Gastroesophageal sphincter (tissue), 4 donors: ENCODE data around the gene NFATC4. TPM values are rescaled to one million over a fixed set of nuclear protein-coding genes. Genes with fewer than 3 reads are reported as not detected.

Experiments used
- ATAC-seq: fragments of 150-250 bp; one replicate; pipeline ENCODE4 v1.9.1; 2016; ENCODE audit warnings: mild to moderate bottlenecking, moderate library complexity
- H3K27ac ChIP-seq, 4 donors: fragments of 200-600 bp; sonication (generic) in 3 of 4; 1 replicate in 3 of 4; 2 replicates in 1 of 4; pipeline ENCODE4 v1.5.1; 2016 to 2019
- H3K27me3 ChIP-seq: fragments of 200-600 bp; sonication (generic); one replicate; pipeline ENCODE4 v1.5.1; 2019
- H3K36me3 ChIP-seq, 2 donors: fragments of 200-600 bp; sonication (generic); one replicate each; pipeline ENCODE4 v1.5.1; 2019; ENCODE audit warnings: control low read depth in 1 of 2
- H3K4me1 ChIP-seq, 3 donors: fragments of 200-600 bp; sonication (generic); 1 replicate in 2 of 3; 2 replicates in 1 of 3; pipeline ENCODE4 v1.5.1; 2016 to 2019; ENCODE audit warnings: control low read depth in 2 of 3
- H3K4me3 ChIP-seq, 2 donors: fragments of 200-600 bp; sonication (generic); one replicate each; pipeline ENCODE4 v1.5.1; 2019; ENCODE audit warnings: mild to moderate bottlenecking in 1 of 2, moderate library complexity in 1 of 2
- H3K9me3 ChIP-seq, 3 donors: fragments of 200-600 bp; sonication (generic); one replicate each; pipeline ENCODE4 v1.5.1; 2017 to 2019; ENCODE audit warnings: control low read depth in 2 of 3
- EP300 ChIP-seq: sonication (generic); formaldehyde crosslinking; IDR thresholded peaks from one replicate; pipeline ENCODE4 v1.6.1; 2017; ENCODE audit warnings: antibody characterized with exemption, mild to moderate bottlenecking
- POLR2A ChIP-seq, 2 donors: fragments of 450-650 bp; IDR thresholded peaks; one replicate each; pipeline ENCODE4 v1.6.1; 2017; ENCODE audit warnings: antibody characterized with exemption in 2 of 2, mild to moderate bottlenecking in 2 of 2, moderate library complexity in 1 of 2
- POLR2AphosphoS5 ChIP-seq: sonication (generic); formaldehyde crosslinking; IDR thresholded peaks from one replicate; pipeline ENCODE4 v1.6.1; 2017; ENCODE audit warnings: antibody characterized with exemption
- WGBS, 2 donors: methylation state at CpG; one replicate each; pipeline ENCODE4 v1.1.5; 2018; ENCODE audit warnings: low coverage in 1 of 2; 5-methylcytosine and 5-hydroxymethylcytosine counted together
- total RNA-seq, 4 donors: library from RNA; depleted of rRNA; stranded (reverse); fragments of >200 nt; gene quantifications; one replicate each; pipeline ENCODE4 v1.1.0, GENCODE V29; 2016
- TF ChIP-seq, protein P1 (sequence below), 4 experiments: fragments of 200-600 bp in 2 of 4; fragments of 450-650 bp in 2 of 4; sonication (generic) in 1 of 4; IDR thresholded peaks; one replicate each; pipeline ENCODE4 v1.5.1; 2017 to 2019; ENCODE audit warnings: antibody characterized with exemption in 4 of 4, mild to moderate bottlenecking in 2 of 4, moderate library complexity in 2 of 4

NFATC4 gene
- total RNA-seq, 4 donors from 2014 or later = 33.5 to 63.5 (median 57.9) TPM

DNA sequence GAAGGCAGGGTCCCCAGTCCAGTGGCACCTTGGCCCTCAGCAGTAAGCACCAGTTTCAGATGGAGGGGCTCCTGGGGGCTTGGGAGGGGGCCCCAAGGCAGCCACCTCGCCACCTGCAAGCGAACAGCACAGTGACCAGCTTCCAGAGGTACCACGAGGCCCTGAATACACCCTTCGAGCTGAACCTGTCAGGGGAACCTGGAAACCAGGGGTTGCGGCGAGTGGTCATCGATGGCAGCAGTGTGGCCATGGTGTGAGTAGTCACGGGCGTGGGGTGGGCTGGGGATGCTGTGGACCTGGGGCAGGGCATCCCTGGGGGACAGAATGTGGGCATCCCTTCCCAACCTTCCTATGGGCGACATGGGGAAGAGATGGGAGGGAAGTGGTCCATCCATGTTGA lies 42.0 kb downstream of the NFATC4 start:
- no peaks in the 10 kb centered on the region for H3K27me3 ChIP-seq
- H3K4me3 ChIP-seq = no peak overlapping the region
- H3K36me3 ChIP-seq = peaks cover 0 to 87% of the 10 kb centered on the region in 2 donors
- no peaks in the 10 kb centered on the region for H3K4me1 ChIP-seq
- H3K9me3 ChIP-seq = no peaks in the 10 kb centered on the region
- no peak for ATAC-seq
- WGBS, 2 donors = 91% methylated on average over 7 of the region's 10 CpGs; no CpG with 5 or more reads in 1 of the 2 donors
- H3K27ac ChIP-seq = no peak overlapping the region
- TF ChIP-seq, protein P1, sequence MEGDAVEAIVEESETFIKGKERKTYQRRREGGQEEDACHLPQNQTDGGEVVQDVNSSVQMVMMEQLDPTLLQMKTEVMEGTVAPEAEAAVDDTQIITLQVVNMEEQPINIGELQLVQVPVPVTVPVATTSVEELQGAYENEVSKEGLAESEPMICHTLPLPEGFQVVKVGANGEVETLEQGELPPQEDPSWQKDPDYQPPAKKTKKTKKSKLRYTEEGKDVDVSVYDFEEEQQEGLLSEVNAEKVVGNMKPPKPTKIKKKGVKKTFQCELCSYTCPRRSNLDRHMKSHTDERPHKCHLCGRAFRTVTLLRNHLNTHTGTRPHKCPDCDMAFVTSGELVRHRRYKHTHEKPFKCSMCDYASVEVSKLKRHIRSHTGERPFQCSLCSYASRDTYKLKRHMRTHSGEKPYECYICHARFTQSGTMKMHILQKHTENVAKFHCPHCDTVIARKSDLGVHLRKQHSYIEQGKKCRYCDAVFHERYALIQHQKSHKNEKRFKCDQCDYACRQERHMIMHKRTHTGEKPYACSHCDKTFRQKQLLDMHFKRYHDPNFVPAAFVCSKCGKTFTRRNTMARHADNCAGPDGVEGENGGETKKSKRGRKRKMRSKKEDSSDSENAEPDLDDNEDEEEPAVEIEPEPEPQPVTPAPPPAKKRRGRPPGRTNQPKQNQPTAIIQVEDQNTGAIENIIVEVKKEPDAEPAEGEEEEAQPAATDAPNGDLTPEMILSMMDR (IDR thresholded peaks at IDR 0.05) = no peak
- TF ChIP-seq EP300 = no peak
- TF ChIP-seq POLR2A (IDR thresholded peaks at IDR 0.05) = no peak

DNA sequence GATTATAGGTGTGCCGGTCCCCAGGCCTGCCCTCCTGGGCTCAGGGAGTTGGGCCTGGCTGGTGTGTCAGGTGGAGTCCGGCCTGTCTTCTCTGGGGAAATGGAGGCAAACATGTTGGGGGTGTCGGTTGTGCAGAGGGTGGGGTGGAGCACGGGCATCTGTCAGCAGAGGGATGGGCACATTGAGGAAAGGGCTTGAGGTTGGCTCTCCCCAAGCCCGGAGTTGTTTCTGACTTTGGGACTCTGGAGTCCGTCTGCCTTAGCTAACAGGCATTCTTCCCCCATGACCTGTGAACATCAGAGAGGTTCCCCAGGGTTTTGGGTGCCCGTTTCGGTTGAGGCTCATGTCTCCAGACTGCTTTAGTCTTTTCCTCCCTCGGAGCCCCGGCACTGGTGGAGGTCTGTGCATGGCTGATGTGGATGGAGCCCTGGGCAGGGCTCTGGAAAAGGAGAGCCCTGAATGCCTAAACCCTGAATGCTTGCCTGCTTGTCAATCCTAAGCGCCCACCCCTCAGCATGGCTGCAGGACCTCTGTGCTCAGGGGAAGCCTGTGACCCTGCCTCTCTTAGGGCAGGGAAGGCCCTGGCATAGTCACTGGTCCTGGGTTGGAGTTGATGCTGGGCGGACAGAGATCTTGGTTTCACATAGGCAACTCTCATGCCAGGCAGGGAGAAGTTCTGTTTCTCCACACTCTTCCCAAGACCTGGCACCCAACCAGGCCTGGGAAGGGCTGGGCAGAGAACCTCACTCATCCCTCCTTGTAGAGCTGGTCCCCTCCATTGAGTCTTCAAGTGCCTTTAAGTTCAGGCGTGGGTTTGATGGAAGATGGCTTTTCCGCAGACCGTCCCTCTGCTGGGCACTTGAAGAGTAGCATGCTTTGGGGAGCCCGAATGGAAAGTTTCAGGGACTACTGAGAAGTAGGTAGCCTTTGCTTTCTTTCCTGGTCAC lies 43.7 kb downstream of the NFATC4 start:
- peaks cover 0 to 87% of the 10 kb centered on the region in 2 donors for H3K36me3 ChIP-seq
- peak overlapping the region in 1 of 4 donors; percentile 6 for H3K27ac ChIP-seq
- peak; percentile 52 for ATAC-seq
- no peak overlapping the region for H3K4me3 ChIP-seq
- no peaks in the 10 kb centered on the region for H3K27me3 ChIP-seq
- no peaks in the 10 kb centered on the region for H3K9me3 ChIP-seq
- TF ChIP-seq, protein P1 (IDR thresholded peaks at IDR 0.05) = peak in 3 of 4 experiments; percentile 61 to 72 (median 62)
- no peak for TF ChIP-seq EP300
- 10 to 75% methylated on average over 2 of the region's 16 CpGs for WGBS, 2 donors
- no peaks in the 10 kb centered on the region for H3K4me1 ChIP-seq

DNA sequence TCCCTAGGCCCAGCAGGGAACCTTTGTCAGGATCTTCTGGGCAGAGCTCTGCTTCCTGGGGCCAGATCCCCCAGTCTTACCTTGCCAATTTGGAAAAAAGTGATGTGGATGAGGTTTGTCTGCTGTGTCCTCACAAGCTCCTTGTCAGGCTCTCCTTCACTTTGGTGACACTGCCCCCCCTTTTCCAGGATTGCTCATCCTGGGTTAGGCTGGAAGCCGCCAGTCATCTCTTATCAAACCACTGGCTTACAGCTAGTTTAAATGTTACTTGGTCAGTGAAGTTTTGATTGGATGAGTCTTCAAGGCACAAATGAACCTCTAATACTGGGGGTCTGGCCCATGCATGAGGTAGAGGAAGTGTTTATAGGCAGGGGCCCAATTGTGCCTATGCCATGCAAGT lies 46.1 kb downstream of the NFATC4 start:
- Histone ChIP-seq H3K9me3 (no peaks in the 10 kb centered on the region), H3K36me3 (peaks cover 0 to 63% of the 10 kb centered on the region in 2 donors), H3K27ac (no peak overlapping the region), H3K27me3 (peaks cover 2% of the 10 kb centered on the region), H3K4me3 (no peak overlapping the region), H3K4me1 (peaks cover 0 to 10% (median 0%) of the 10 kb centered on the region in 3 donors)
- TF ChIP-seq EP300 = no peak
- TF ChIP-seq, protein P1 (IDR thresholded peaks at IDR 0.05) = no peak
- no peak for TF ChIP-seq POLR2AphosphoS5
- no peak for TF ChIP-seq POLR2A (IDR thresholded peaks at IDR 0.05)
- ATAC-seq = no peak
- 100% methylated on average over 1 of the region's 1 CpG; no CpG with 5 or more reads in 1 of the 2 donors for WGBS, 2 donors

DNA sequence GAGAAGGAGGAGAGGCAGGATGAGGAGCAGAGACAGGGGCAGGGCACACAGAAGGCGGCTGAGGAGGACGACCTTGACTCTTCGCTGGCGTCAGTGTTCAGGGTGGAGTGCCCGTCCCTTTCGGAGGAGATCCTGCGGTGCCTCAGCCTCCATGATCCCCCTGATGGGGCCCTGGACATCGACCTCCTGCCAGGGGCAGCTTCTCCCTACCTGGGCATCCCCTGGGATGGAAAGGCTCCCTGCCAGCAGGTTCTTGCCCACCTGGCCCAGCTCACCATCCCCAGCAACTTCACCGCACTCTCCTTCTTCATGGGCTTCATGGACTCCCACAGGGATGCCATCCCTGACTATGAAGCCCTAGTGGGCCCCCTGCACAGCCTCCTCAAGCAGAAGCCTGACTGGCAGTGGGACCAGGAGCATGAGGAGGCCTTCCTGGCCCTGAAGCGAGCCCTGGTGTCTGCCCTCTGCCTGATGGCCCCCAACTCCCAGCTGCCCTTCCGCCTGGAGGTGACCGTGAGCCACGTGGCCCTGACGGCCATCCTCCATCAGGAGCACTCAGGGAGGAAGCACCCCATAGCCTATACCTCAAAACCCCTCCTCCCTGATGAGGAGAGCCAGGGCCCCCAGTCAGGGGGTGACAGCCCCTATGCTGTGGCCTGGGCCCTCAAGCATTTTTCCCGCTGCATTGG lies 46.9 kb downstream of the NFATC4 start:
- Histone ChIP-seq H3K4me3 (no peak overlapping the region), H3K27ac (no peak overlapping the region), H3K27me3 (peaks cover 7% of the 10 kb centered on the region), H3K36me3 (peaks cover 0 to 55% of the 10 kb centered on the region in 2 donors), H3K4me1 (peaks cover 0 to 13% (median 0%) of the 10 kb centered on the region in 3 donors), H3K9me3 (no peaks in the 10 kb centered on the region)
- TF ChIP-seq POLR2A (IDR thresholded peaks at IDR 0.05) = no peak
- no peak for TF ChIP-seq EP300
- TF ChIP-seq POLR2AphosphoS5 = no peak
- TF ChIP-seq, protein P1 (IDR thresholded peaks at IDR 0.05) = no peak
- ATAC-seq = no peak
- WGBS, 2 donors = 80% methylated on average over 2 of the region's 15 CpGs; no CpG with 5 or more reads in 1 of the 2 donors
